IPS-20b (cell line): ENCODE measurements around the gene BEST4.
A peak's percentile ranks its signal among the peaks of the same experiment; 100 is the strongest.
"Not testable (repeated sequence)": the region's sequence is repeated elsewhere in the genome, so short reads cannot be mapped to it uniquely, and the experiment has no call there.

ENCODE experiments used
- H3K27ac ChIP-seq: one replicate; pipeline ENCODE4 v1.5.1; 2013; ENCODE audit warnings: low read length
- H3K27me3 ChIP-seq: 2 replicates; pipeline ENCODE4 v1.6.1; 2013; ENCODE audit warnings: mild to moderate bottlenecking, low read length, inconsistent platforms; ENCODE audit not compliant: insufficient read depth
- H3K36me3 ChIP-seq: 2 replicates; pipeline ENCODE4 v1.6.1; 2013; ENCODE audit warnings: low read depth, mild to moderate bottlenecking, inconsistent platforms, low read length, moderate library complexity; ENCODE audit not compliant: insufficient read depth
- H3K4me1 ChIP-seq: 2 replicates; pipeline ENCODE4 v1.6.1; 2013; ENCODE audit warnings: mild to moderate bottlenecking, control low read depth, inconsistent platforms, low read length, moderate library complexity; ENCODE audit not compliant: insufficient read depth
- H3K4me3 ChIP-seq: 2 replicates; pipeline ENCODE4 v1.5.1; 2013; ENCODE audit warnings: mild to moderate bottlenecking, low read length, inconsistent platforms
- H3K9ac ChIP-seq: 2 replicates; pipeline ENCODE4 v1.6.1; 2013; ENCODE audit warnings: low read depth, mild to moderate bottlenecking, inconsistent platforms, low read length, moderate library complexity
- H3K9me3 ChIP-seq: 2 replicates; pipeline ENCODE4 v1.6.1; 2013; ENCODE audit warnings: mild to moderate bottlenecking, low read depth, low read length, inconsistent platforms; ENCODE audit not compliant: insufficient read depth

BEST4 gene

GRCh38 chr1:44778705-44779576 lies 9.0 kb downstream of the BEST4 start:
- Histone ChIP-seq H3K4me3 (no peak overlapping the region; the same call in none of the 2 replicates), H3K9me3 (no peaks in the 10 kb centered on the region), H3K27ac (no peak overlapping the region), H3K9ac (peak overlapping the region; percentile 99; the same call in 1 of the 2 replicates), H3K27me3 (no peaks in the 10 kb centered on the region), H3K4me1 (peaks cover 8% of the 10 kb centered on the region; the same call in 1 of the 2 replicates), H3K36me3 (peaks cover 56% of the 10 kb centered on the region)

- Histone ChIP-seq H3K4me3 (peak overlapping the region; percentile 83; the same call in 1 of the 2 replicates), H3K9ac (peak overlapping the region; percentile 99; the same call in 1 of the 2 replicates)
Measured at GRCh38 chr1:44777969-44778635, 9.9 kb downstream of the BEST4 start.

DNA sequence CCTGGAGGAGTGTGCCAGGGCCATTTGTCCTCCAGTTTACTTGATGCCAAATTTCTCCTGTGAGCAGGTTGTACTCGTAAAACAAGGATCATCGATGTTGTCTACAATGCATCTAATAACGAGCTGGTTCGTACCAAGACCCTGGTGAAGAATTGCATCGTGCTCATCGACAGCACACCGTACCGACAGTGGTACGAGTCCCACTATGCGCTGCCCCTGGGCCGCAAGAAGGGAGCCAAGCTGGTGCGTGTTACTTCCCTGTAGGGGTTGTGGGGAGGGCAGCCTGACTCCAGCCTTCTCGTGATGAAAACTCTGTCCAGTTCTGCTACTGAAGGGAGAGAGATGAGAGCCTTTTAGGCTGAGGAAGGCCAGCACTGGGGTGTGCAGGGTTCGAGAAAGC lies 10.4 kb downstream of the BEST4 start:
- Histone ChIP-seq H3K4me1 (peaks cover 4% of the 10 kb centered on the region; the same call in 1 of the 2 replicates), H3K27ac (no peak overlapping the region), H3K4me3 (peak overlapping the region; percentile 83), H3K36me3 (peaks cover 56% of the 10 kb centered on the region), H3K27me3 (no peaks in the 10 kb centered on the region), H3K9ac (peak overlapping the region; percentile 99), H3K9me3 (no peaks in the 10 kb centered on the region)

More at GRCh38 chr1:44777969-44778635, 9.9 kb downstream of the BEST4 start:
- peaks cover 56% of the 10 kb centered on the region for H3K36me3 ChIP-seq
- peaks cover 4% of the 10 kb centered on the region; the same call in 1 of the 2 replicates for H3K4me1 ChIP-seq
- no peaks in the 10 kb centered on the region for H3K27me3 ChIP-seq
- no peak overlapping the region for H3K27ac ChIP-seq
- H3K9me3 ChIP-seq, result no peaks in the 10 kb centered on the region

GRCh38 chr1:44776730-44777068 lies 11.3 kb downstream of the BEST4 start:
- H3K4me3 ChIP-seq, result peak overlapping the region; percentile 83
- peaks cover 4% of the 10 kb centered on the region; the same call in 1 of the 2 replicates for H3K4me1 ChIP-seq
- peaks cover 56% of the 10 kb centered on the region for H3K36me3 ChIP-seq
- peak overlapping the region; percentile 79 for H3K27ac ChIP-seq
- no peaks in the 10 kb centered on the region for H3K9me3 ChIP-seq
- peak overlapping the region; percentile 99 for H3K9ac ChIP-seq
- no peaks in the 10 kb centered on the region for H3K27me3 ChIP-seq

GRCh38 chr1:44775930-44776729 lies 11.8 kb downstream of the BEST4 start:
- no peaks in the 10 kb centered on the region for H3K27me3 ChIP-seq
- H3K36me3 ChIP-seq, result peaks cover 51% of the 10 kb centered on the region
- peak overlapping the region; percentile 99 for H3K9ac ChIP-seq
- peak overlapping the region; percentile 83 for H3K4me3 ChIP-seq
- peaks cover 4% of the 10 kb centered on the region; the same call in 1 of the 2 replicates for H3K4me1 ChIP-seq
- no peaks in the 10 kb centered on the region for H3K9me3 ChIP-seq
- H3K27ac ChIP-seq, result peak overlapping the region; percentile 79

- Histone ChIP-seq H3K9ac (peak within 1 kb of the TSS; percentile 99), H3K27ac (peak within 1 kb of the TSS; percentile 79), H3K27me3 (no peaks in the 10 kb centered on the region), H3K4me3 (peak within 1 kb of the TSS; percentile 83), H3K36me3 (peaks cover 45% of the 10 kb centered on the region), H3K9me3 (no peaks in the 10 kb centered on the region), H3K4me1 (peaks cover 4% of the 10 kb centered on the region; the same call in 1 of the 2 replicates)
Measured at GRCh38 chr1:44775078-44775929, 12.7 kb downstream of the BEST4 start, which contains the start of gene RPS8. Gene RPS8, plus strand, starts transcription at chr1:44775540. Its CDS starts 57 bp downstream, at chr1:44775597.

GRCh38 chr1:44766421-44766820 lies 21.5 kb downstream of the BEST4 start:
- H3K9me3 ChIP-seq, H3K4me3 ChIP-seq, H3K27ac ChIP-seq, H3K9ac ChIP-seq, H3K27me3 ChIP-seq, H3K4me1 ChIP-seq: not testable (repeated sequence)
- H3K36me3 ChIP-seq, result peaks cover 62% of the 10 kb centered on the region

- no peak overlapping the region for H3K27ac ChIP-seq
Measured at GRCh38 chr1:44760876-44761275, 27.1 kb downstream of the BEST4 start.

DNA sequence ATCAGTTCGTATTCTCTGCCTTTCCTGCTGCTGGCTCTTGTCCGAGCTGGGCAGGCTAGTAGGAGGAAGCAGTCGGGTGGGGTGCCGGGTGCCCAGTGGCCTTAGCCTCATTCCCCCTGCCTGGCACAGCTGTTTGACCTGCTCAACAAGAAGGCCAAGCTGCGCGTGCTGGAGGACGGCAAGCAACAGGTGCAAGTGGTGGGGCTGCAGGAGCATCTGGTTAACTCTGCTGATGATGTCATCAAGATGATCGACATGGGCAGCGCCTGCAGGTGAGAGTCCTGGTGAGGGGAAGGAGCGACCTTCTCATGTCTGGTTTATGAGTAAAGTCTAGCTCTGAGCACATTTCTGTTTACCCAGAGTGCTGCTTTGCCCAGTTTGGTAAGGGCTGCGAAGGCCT lies 28.9 kb downstream of the BEST4 start:
- no peak overlapping the region for H3K27ac ChIP-seq
- no peak overlapping the region for H3K9ac ChIP-seq

More at GRCh38 chr1:44760876-44761275, 27.1 kb downstream of the BEST4 start:
- H3K9ac ChIP-seq, result no peak overlapping the region
- H3K9me3 ChIP-seq, result no peaks in the 10 kb centered on the region
- H3K4me3 ChIP-seq, result no peak overlapping the region
- H3K4me1 ChIP-seq, result no peaks in the 10 kb centered on the region
- peaks cover 93% of the 10 kb centered on the region for H3K36me3 ChIP-seq
- H3K27me3 ChIP-seq, result no peaks in the 10 kb centered on the region

DNA sequence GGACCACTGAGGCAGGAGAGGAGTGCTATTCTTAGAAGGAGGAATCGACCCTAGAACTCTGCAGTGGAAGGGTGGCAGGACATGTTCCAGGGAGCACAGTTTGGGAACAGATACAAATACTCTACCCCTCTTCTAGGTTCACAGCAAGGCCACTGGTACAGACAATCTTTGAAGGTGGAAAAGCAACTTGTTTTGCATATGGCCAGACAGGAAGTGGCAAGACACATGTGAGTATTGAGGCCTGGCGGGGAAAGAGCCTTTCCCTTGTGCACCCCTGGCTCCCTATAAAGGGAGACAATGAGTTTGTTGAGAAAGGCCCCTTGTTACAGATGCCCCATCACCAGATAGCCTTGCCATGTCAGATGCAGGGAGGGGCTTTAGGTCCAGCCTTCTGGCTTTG lies 30.6 kb downstream of the BEST4 start:
- Histone ChIP-seq H3K9ac (no peak overlapping the region), H3K36me3 (peaks cover 95% of the 10 kb centered on the region), H3K4me3 (no peak overlapping the region), H3K27ac (no peak overlapping the region), H3K9me3 (no peaks in the 10 kb centered on the region), H3K4me1 (no peaks in the 10 kb centered on the region), H3K27me3 (no peaks in the 10 kb centered on the region)

More for the DNA sequence above, 28.9 kb downstream of the BEST4 start:
- H3K27me3 ChIP-seq, result no peaks in the 10 kb centered on the region
- H3K36me3 ChIP-seq, result peaks cover 95% of the 10 kb centered on the region
- H3K4me1 ChIP-seq, result no peaks in the 10 kb centered on the region
- no peaks in the 10 kb centered on the region for H3K9me3 ChIP-seq
- H3K4me3 ChIP-seq, result no peak overlapping the region
